Measurements from ENCODE around the gene UNC80. TPM values are rescaled to one million over a fixed set of nuclear protein-coding genes. Genes with fewer than 3 reads are reported as not detected.

UNC80 gene
- total and polyA plus RNA-seq, 2 experiments from 2014 or later: 0.03 to 0.12 TPM

GRCh38 chr2:209985874-209986273, 214.2 kb downstream of the UNC80 start:
- peaks cover 18% of the 10 kb centered on the region for H3K27me3 ChIP-seq
- H3K36me3 ChIP-seq (replicated peaks; ENCODE audit: insufficient read depth, low read depth): no peaks in the 10 kb centered on the region
- H3K9me2 ChIP-seq (replicated peaks; ENCODE audit: insufficient read depth): no peaks in the 10 kb centered on the region

GRCh38 chr2:209986415-209986814, 214.8 kb downstream of the UNC80 start:
- H3K9me3 ChIP-seq (ENCODE audit: low read depth): no peaks in the 10 kb centered on the region
- no peaks in the 10 kb centered on the region for H3K79me2 ChIP-seq
- WGBS (ENCODE audit: low lambda C conversion rate, missing lambda C conversion rate): 60% methylated on average over 2 of the region's 2 CpGs
- no peaks in the 10 kb centered on the region for H3K9me2 ChIP-seq (replicated peaks; ENCODE audit: insufficient read depth)
- no peak overlapping the region for H2AFZ ChIP-seq
- no peak overlapping the region for H3K4me2 ChIP-seq
- H3K27me3 ChIP-seq: peaks cover 18% of the 10 kb centered on the region
- TF ChIP-seq EZH2phosphoT487 (IDR thresholded peaks at IDR 0.05; ENCODE audit: low read depth, severe bottlenecking, unreplicated experiment) (no peak), EZH2 (IDR thresholded peaks at IDR 0.05; ENCODE audit: borderline replicate concordance) (no peak)
- TF ChIP-seq, protein P1, sequence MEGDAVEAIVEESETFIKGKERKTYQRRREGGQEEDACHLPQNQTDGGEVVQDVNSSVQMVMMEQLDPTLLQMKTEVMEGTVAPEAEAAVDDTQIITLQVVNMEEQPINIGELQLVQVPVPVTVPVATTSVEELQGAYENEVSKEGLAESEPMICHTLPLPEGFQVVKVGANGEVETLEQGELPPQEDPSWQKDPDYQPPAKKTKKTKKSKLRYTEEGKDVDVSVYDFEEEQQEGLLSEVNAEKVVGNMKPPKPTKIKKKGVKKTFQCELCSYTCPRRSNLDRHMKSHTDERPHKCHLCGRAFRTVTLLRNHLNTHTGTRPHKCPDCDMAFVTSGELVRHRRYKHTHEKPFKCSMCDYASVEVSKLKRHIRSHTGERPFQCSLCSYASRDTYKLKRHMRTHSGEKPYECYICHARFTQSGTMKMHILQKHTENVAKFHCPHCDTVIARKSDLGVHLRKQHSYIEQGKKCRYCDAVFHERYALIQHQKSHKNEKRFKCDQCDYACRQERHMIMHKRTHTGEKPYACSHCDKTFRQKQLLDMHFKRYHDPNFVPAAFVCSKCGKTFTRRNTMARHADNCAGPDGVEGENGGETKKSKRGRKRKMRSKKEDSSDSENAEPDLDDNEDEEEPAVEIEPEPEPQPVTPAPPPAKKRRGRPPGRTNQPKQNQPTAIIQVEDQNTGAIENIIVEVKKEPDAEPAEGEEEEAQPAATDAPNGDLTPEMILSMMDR (IDR thresholded peaks at IDR 0.05; ENCODE audit: poor library complexity): no peak
- no peak overlapping the region for H3K27ac ChIP-seq
- no peaks in the 10 kb centered on the region for H4K20me1 ChIP-seq (ENCODE audit: insufficient read depth, poor library complexity, severe bottlenecking)
- no peaks in the 10 kb centered on the region for H3K36me3 ChIP-seq (replicated peaks; ENCODE audit: insufficient read depth, low read depth)
- no peaks in the 10 kb centered on the region for H3K4me1 ChIP-seq (ENCODE audit: insufficient read depth)
- no peak overlapping the region for H3K4me3 ChIP-seq
- no peak for DNase-seq (ENCODE audit: low spot score)

More at GRCh38 chr2:209985874-209986273, 214.2 kb downstream of the UNC80 start:
- DNase-seq (ENCODE audit: low spot score): no peak
- H3K4me1 ChIP-seq (ENCODE audit: insufficient read depth): no peaks in the 10 kb centered on the region
- H2AFZ ChIP-seq: no peak overlapping the region
- H3K9me3 ChIP-seq (ENCODE audit: low read depth): no peaks in the 10 kb centered on the region
- H4K20me1 ChIP-seq (ENCODE audit: insufficient read depth, poor library complexity, severe bottlenecking): no peaks in the 10 kb centered on the region
- H3K4me2 ChIP-seq: no peak overlapping the region
- TF ChIP-seq EZH2 (IDR thresholded peaks at IDR 0.05; ENCODE audit: borderline replicate concordance) (no peak), EZH2phosphoT487 (IDR thresholded peaks at IDR 0.05; ENCODE audit: low read depth, severe bottlenecking, unreplicated experiment) (no peak)
- WGBS (ENCODE audit: low lambda C conversion rate, missing lambda C conversion rate): 60% methylated on average over 3 of the region's 3 CpGs
- H3K4me3 ChIP-seq: no peak overlapping the region
- no peak overlapping the region for H3K27ac ChIP-seq
- no peaks in the 10 kb centered on the region for H3K79me2 ChIP-seq

DNA sequence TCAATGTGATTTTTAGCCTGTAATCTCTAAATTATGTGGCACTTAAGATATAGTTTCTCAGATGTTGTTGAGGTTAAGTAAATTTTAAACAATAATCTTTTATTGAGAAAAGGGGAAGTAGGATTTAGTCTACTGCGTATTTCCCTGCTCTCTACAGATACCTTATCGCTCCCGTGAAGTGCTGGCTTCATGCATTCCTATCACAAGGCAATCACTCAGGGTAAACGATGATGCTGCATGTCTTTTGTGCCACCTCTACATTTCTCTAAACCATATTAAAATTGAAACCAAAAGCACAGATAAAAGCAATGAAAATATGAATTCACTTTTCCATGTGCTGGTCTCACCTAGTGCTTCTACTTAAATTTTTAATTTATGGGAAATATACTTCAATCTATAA, 216.4 kb downstream of the UNC80 start:
- WGBS (ENCODE audit: low lambda C conversion rate, missing lambda C conversion rate): 55% methylated on average over 4 of the region's 4 CpGs
- Histone ChIP-seq H3K4me1 (ENCODE audit: insufficient read depth) (no peaks in the 10 kb centered on the region), H3K4me2 (no peak overlapping the region), H3K36me3 (replicated peaks; ENCODE audit: insufficient read depth, low read depth) (no peaks in the 10 kb centered on the region), H3K27ac (no peak overlapping the region), H2AFZ (no peak overlapping the region), H3K9me2 (replicated peaks; ENCODE audit: insufficient read depth) (no peaks in the 10 kb centered on the region), H4K20me1 (ENCODE audit: insufficient read depth, poor library complexity, severe bottlenecking) (no peaks in the 10 kb centered on the region), H3K27me3 (peaks cover 18% of the 10 kb centered on the region), H3K9me3 (ENCODE audit: low read depth) (no peaks in the 10 kb centered on the region), H3K4me3 (no peak overlapping the region), H3K79me2 (no peaks in the 10 kb centered on the region)
- DNase-seq (ENCODE audit: low spot score): no peak
- TF ChIP-seq, protein P1 (IDR thresholded peaks at IDR 0.05; ENCODE audit: poor library complexity): no peak
- TF ChIP-seq EZH2 (IDR thresholded peaks at IDR 0.05; ENCODE audit: borderline replicate concordance) (no peak), EZH2phosphoT487 (IDR thresholded peaks at IDR 0.05; ENCODE audit: low read depth, severe bottlenecking, unreplicated experiment) (no peak)

DNA sequence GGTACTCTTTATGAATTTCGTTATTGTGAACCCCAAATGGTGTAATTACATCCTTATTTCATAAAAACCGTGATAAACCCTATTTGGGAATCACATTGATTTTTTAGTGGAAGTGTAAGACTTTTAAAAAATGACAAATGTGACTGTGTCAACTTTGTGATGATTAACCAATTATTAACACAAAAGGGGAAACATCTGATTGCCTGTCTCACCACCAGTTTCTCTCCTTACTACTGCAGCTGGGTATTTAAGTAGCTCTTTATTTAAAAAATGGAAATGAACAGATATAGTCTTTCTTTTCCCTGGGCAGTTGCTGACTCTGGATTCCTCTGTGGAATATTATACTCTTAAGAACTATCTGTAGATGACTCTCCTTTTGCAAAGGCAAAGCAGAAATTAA, 219.2 kb downstream of the UNC80 start:
- peaks cover 15% of the 10 kb centered on the region for H3K27me3 ChIP-seq
- no peaks in the 10 kb centered on the region for H3K79me2 ChIP-seq
- H2AFZ ChIP-seq: no peak overlapping the region
- no peak for DNase-seq (ENCODE audit: low spot score)
- no peaks in the 10 kb centered on the region for H4K20me1 ChIP-seq (ENCODE audit: insufficient read depth, poor library complexity, severe bottlenecking)
- H3K4me2 ChIP-seq: no peak overlapping the region
- no peaks in the 10 kb centered on the region for H3K9me3 ChIP-seq (ENCODE audit: low read depth)
- H3K4me1 ChIP-seq (ENCODE audit: insufficient read depth): no peaks in the 10 kb centered on the region
- H3K27ac ChIP-seq: no peak overlapping the region
- no peaks in the 10 kb centered on the region for H3K36me3 ChIP-seq (replicated peaks; ENCODE audit: insufficient read depth, low read depth)
- H3K4me3 ChIP-seq: no peak overlapping the region
- no peaks in the 10 kb centered on the region for H3K9me2 ChIP-seq (replicated peaks; ENCODE audit: insufficient read depth)
- WGBS (ENCODE audit: low lambda C conversion rate, missing lambda C conversion rate): 66% methylated on average over 2 of the region's 2 CpGs
- TF ChIP-seq, protein P1 (IDR thresholded peaks at IDR 0.05; ENCODE audit: poor library complexity): no peak
- TF ChIP-seq EZH2phosphoT487 (IDR thresholded peaks at IDR 0.05; ENCODE audit: low read depth, severe bottlenecking, unreplicated experiment): no peak
- no peak for TF ChIP-seq EZH2 (IDR thresholded peaks at IDR 0.05; ENCODE audit: borderline replicate concordance)

Measured in hepatocyte (in vitro differentiated cells).